SKM-1 (cell line): ENCODE measurements around the gene P2RY14.

Source experiments
- DNase-seq: peaks from one replicate; lab custom pipeline; 2025; ENCODE audit not compliant: unreplicated experiment; lab: John Stamatoyannopoulos, UW

Gene P2RY14

GRCh38 chr3:151192545-151192944 lies 85.8 kb downstream of the P2RY14 start:
- no peak for DNase-seq

GRCh38 chr3:151191095-151191494 lies 87.2 kb downstream of the P2RY14 start:
- no peak for DNase-seq

GRCh38 chr3:151183265-151183671 lies 95.1 kb downstream of the P2RY14 start:
- no peak for DNase-seq

GRCh38 chr3:151182349-151183079 lies 95.8 kb downstream of the P2RY14 start:
- DNase-seq = no peak

GRCh38 chr3:151178208-151178845 lies 100.0 kb downstream of the P2RY14 start:
- DNase-seq = no peak

- no peak for DNase-seq
Observed at GRCh38 chr3:151175952-151176351, 102.4 kb downstream of the P2RY14 start.

GRCh38 chr3:151174351-151174750 lies 104.0 kb downstream of the P2RY14 start:
- no peak for DNase-seq

- DNase-seq = peak; percentile 38
Observed at GRCh38 chr3:151171145-151171757, 107.1 kb downstream of the P2RY14 start.

- DNase-seq = peak; percentile 66
Observed at GRCh38 chr3:151169948-151170679, 108.2 kb downstream of the P2RY14 start.

GRCh38 chr3:151169262-151169947 lies 108.9 kb downstream of the P2RY14 start:
- peak; percentile 93 for DNase-seq

GRCh38 chr3:151168269-151169094 lies 109.9 kb downstream of the P2RY14 start:
- DNase-seq = peak; percentile 22

- no peak for DNase-seq
Observed at GRCh38 chr3:151166161-151166560, 112.2 kb downstream of the P2RY14 start.

- DNase-seq = no peak
Observed at GRCh38 chr3:151165226-151165625, 113.1 kb downstream of the P2RY14 start.
